ENCODE data around the gene GTPBP4. TPM values are rescaled to one million over a fixed set of nuclear protein-coding genes. Genes with fewer than 3 reads are reported as not detected.

The GTPBP4 gene
- total and polyA plus RNA-seq, 2 of the 13 experiments (the other 11 are each of a cell fraction or from before 2014, with no cell fraction given): 24.1 to 85.5 TPM

DNA sequence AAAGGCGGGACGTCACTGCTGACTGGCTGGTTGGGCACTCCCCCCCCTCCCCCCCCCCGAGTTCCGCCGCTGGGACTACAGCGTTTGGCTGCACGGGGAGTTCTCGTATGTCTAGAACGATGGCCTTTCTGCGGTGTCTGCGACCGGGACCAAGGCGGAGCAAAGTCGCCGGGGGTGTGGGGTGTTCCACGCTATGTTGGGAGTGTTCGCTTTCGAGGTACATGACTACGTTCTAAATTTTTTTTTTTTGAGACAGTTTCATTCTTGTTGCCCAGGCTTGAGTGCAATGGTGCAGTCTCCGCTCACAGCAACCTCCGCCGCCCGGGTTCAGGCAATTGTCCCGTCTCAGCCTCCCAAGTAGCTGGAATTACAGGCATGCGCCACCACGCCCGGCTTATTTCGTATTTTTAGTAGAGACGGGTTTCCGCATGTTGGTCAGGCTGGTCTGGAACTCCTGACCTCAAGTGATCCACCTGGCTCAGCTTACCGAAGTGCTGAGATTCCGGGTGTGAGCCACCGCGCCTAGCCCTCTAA, 61.3 kb downstream of the GTPBP4 start (continued):
- TF ChIP-seq HDAC2 (CRISPR knock-in tag; IDR thresholded peaks at IDR 0.05) (no peak), FOXP1 (IDR thresholded peaks at IDR 0.05) (no peak), FOXP1 (CRISPR knock-in tag; IDR thresholded peaks at IDR 0.05) (no peak), THAP11 (CRISPR knock-in tag; IDR thresholded peaks at IDR 0.05) (no peak), ZNF713 (CRISPR knock-in tag; IDR thresholded peaks at IDR 0.05) (no peak), PHF5A (CRISPR knock-in tag; IDR thresholded peaks at IDR 0.05; ENCODE audit: low read depth, unreplicated experiment) (no peak), CENPT (CRISPR knock-in tag; IDR thresholded peaks at IDR 0.05; ENCODE audit: low read depth) (0 out of 2 replicates have a peak, but pooled peaks have one; percentile 47), ZNF501 (CRISPR knock-in tag; IDR thresholded peaks at IDR 0.05) (no peak), ZNF121 (CRISPR knock-in tag; IDR thresholded peaks at IDR 0.05) (peak; percentile 78), SNAI1 (CRISPR knock-in tag; IDR thresholded peaks at IDR 0.05; ENCODE audit: borderline replicate concordance) (no peak), ZNF558 (CRISPR knock-in tag; IDR thresholded peaks at IDR 0.05; ENCODE audit: borderline replicate concordance) (peak; percentile 21; the same call in 1 of the 2 replicates), SSRP1 (CRISPR knock-in tag; IDR thresholded peaks at IDR 0.05) (no peak), ZNF597 (CRISPR knock-in tag; IDR thresholded peaks at IDR 0.05) (no peak), CCDC6 (CRISPR knock-in tag; IDR thresholded peaks at IDR 0.05) (no peak; the same call in 1 of the 2 replicates), HMG20A (CRISPR knock-in tag; IDR thresholded peaks at IDR 0.05; ENCODE audit: borderline replicate concordance) (no peak), MTF1 (CRISPR knock-in tag; IDR thresholded peaks at IDR 0.05) (no peak), ETV5 (CRISPR knock-in tag; IDR thresholded peaks at IDR 0.05; ENCODE audit: borderline replicate concordance) (no peak), REPIN1 (CRISPR knock-in tag; IDR thresholded peaks at IDR 0.05; ENCODE audit: borderline replicate concordance, low read depth) (no peak), SRY (CRISPR knock-in tag; IDR thresholded peaks at IDR 0.05) (no peak), ZNF256 (CRISPR knock-in tag; conservative IDR thresholded peaks at IDR 0.05) (no peak), ZBTB37 (CRISPR knock-in tag; IDR thresholded peaks at IDR 0.05) (no peak), ZNF33B (CRISPR knock-in tag; IDR thresholded peaks at IDR 0.05) (0 out of 2 replicates have a peak, but pooled peaks have one; percentile 15), ZNF768 (CRISPR knock-in tag; IDR thresholded peaks at IDR 0.05) (no peak), GZF1 (CRISPR knock-in tag; IDR thresholded peaks at IDR 0.05) (no peak), ZNF547 (CRISPR knock-in tag; IDR thresholded peaks at IDR 0.05) (no peak)
- TF ChIP-seq, protein P1, sequence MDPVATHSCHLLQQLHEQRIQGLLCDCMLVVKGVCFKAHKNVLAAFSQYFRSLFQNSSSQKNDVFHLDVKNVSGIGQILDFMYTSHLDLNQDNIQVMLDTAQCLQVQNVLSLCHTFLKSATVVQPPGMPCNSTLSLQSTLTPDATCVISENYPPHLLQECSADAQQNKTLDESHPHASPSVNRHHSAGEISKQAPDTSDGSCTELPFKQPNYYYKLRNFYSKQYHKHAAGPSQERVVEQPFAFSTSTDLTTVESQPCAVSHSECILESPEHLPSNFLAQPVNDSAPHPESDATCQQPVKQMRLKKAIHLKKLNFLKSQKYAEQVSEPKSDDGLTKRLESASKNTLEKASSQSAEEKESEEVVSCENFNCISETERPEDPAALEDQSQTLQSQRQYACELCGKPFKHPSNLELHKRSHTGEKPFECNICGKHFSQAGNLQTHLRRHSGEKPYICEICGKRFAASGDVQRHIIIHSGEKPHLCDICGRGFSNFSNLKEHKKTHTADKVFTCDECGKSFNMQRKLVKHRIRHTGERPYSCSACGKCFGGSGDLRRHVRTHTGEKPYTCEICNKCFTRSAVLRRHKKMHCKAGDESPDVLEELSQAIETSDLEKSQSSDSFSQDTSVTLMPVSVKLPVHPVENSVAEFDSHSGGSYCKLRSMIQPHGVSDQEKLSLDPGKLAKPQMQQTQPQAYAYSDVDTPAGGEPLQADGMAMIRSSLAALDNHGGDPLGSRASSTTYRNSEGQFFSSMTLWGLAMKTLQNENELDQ (CRISPR knock-in tag; IDR thresholded peaks at IDR 0.05; ENCODE audit: borderline replicate concordance): no peak
- TF ChIP-seq, protein P2, sequence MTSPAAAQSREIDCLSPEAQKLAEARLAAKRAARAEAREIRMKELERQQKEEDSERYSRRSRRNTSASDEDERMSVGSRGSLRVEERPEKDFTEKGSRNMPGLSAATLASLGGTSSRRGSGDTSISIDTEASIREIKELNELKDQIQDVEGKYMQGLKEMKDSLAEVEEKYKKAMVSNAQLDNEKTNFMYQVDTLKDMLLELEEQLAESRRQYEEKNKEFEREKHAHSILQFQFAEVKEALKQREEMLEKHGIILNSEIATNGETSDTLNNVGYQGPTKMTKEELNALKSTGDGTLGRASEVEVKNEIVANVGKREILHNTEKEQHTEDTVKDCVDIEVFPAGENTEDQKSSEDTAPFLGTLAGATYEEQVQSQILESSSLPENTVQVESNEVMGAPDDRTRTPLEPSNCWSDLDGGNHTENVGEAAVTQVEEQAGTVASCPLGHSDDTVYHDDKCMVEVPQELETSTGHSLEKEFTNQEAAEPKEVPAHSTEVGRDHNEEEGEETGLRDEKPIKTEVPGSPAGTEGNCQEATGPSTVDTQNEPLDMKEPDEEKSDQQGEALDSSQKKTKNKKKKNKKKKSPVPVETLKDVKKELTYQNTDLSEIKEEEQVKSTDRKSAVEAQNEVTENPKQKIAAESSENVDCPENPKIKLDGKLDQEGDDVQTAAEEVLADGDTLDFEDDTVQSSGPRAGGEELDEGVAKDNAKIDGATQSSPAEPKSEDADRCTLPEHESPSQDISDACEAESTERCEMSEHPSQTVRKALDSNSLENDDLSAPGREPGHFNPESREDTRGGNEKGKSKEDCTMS (CRISPR knock-in tag; conservative IDR thresholded peaks at IDR 0.05): no peak

Measured in HepG2 (cell line).